Measurements from ENCODE around the gene GLRX. TPM values are rescaled to one million over a fixed set of nuclear protein-coding genes. Genes with fewer than 3 reads are reported as not detected.
"Not testable (repeated sequence)": the region's sequence is repeated elsewhere in the genome, so short reads cannot be mapped to it uniquely, and the experiment has no call there.

The GLRX gene
- total RNA-seq, 8 experiments from 2014 or later: 16.4 to 116 (median 20.2) TPM

DNA sequence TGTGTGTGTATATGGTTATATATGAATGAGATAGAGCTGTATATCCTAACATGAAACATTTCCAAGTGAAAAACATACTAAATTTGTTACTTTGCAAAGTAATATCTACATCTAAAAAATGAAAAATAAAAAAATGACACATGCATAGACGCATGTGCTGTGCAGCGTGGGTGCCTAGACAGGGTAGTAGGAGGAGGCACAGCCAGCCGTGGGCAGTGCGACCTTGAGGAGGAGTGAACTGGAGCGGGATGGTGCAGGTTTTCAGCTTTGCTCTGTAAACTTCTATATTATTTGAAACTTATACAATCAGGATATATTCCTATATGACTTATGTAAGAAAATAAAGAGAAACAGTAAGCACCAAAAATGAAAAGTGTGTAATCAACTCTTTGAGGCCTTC is 15.0 kb upstream of the GLRX start:
- Histone ChIP-seq H3K4me1 (replicated peaks in 1 of 2) (no peaks in the 10 kb centered on the region), H3K27ac (no peak overlapping the region), H3K4me3 (no peak overlapping the region)
- no peak for ATAC-seq (replicated peaks in 6 of 8)
- in situ Hi-C loops (cut with MboI; ENCODE audit: low pct_unique_long_range_greater_than_20kb in 2 of 9, low sequenced_read_pairs in 9 of 9, unreplicated experiment in 9 of 9): loop anchor here in 3 of 9 experiments (25.0 kb wide), 2 partner anchors 175 to 200 kb away; partner anchors contain the start of gene RFESD (in 2 of the 3)
- WGBS, 10 experiments: 75 to 96% (median 91%) methylated on average over 1 to 5 of the region's 5 CpGs; no CpG with 5 or more reads in 2 of the 10 experiments

DNA sequence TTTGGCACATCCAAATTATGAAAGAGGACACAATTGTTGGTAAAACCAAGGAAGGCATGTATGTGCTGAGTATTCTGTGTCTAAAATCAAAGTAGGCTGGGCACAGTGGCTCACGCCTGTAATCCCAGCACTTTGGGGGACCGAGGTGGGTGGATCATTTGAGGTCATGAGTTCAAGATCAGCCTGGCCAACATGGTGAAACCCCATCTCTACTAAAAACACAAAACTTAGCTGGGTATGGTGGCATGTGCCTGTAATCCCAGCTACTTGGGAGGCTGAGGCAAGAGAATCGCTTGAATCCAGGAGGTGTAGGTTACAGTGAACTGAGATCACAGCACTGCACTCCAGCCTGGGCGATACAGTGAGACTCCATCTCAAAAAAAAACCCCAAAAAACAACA is 14.4 kb upstream of the GLRX start:
- H3K4me3 ChIP-seq; ATAC-seq (replicated peaks in 6 of 8); H3K27ac ChIP-seq; H3K4me1 ChIP-seq (replicated peaks in 1 of 2): not testable (repeated sequence)
- 90 to 100% (median 100%) methylated on average over 1 to 4 of the region's 4 CpGs; no CpG with 5 or more reads in 2 of the 10 experiments for WGBS, 10 experiments
- in situ Hi-C loops (cut with MboI; ENCODE audit: low pct_unique_long_range_greater_than_20kb in 2 of 9, low sequenced_read_pairs in 9 of 9, unreplicated experiment in 9 of 9): loop anchor here in 3 of 9 experiments (25.0 kb wide), 2 partner anchors 175 to 200 kb away; partner anchors contain the start of gene RFESD (in 2 of the 3)

DNA sequence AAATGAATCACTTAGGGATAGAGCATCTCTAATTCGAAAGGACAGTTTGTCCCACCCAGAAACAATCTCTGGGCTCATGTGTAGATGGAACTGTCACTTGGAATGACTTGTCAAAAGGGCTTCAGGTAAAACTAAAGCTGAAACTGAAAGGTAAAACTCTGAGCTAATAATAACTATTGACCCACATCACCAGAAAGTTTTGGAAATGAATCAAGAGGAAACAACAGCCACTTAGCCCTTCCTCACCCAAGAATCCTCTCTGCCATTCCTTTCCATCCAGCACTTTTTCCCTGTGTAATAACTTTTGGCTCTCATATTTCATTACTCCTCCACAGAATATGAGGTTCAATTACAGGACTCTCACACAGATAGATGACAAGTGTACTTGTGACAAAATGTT is 14.0 kb upstream of the GLRX start:
- no peak overlapping the region for H3K27ac ChIP-seq
- no peaks in the 10 kb centered on the region for H3K4me1 ChIP-seq (replicated peaks in 1 of 2)
- WGBS, 10 experiments: 75 to 100% (median 88%) methylated on average over 1 of the region's 1 CpG; no CpG with 5 or more reads in 5 of the 10 experiments
- ATAC-seq (replicated peaks in 6 of 8): no peak
- in situ Hi-C loops (cut with MboI; ENCODE audit: low pct_unique_long_range_greater_than_20kb in 2 of 9, low sequenced_read_pairs in 9 of 9, unreplicated experiment in 9 of 9): loop anchor here in 3 of 9 experiments (25.0 kb wide), 2 partner anchors 174 to 199 kb away; partner anchors contain the start of gene RFESD (in 2 of the 3)
- H3K4me3 ChIP-seq: no peak overlapping the region

DNA sequence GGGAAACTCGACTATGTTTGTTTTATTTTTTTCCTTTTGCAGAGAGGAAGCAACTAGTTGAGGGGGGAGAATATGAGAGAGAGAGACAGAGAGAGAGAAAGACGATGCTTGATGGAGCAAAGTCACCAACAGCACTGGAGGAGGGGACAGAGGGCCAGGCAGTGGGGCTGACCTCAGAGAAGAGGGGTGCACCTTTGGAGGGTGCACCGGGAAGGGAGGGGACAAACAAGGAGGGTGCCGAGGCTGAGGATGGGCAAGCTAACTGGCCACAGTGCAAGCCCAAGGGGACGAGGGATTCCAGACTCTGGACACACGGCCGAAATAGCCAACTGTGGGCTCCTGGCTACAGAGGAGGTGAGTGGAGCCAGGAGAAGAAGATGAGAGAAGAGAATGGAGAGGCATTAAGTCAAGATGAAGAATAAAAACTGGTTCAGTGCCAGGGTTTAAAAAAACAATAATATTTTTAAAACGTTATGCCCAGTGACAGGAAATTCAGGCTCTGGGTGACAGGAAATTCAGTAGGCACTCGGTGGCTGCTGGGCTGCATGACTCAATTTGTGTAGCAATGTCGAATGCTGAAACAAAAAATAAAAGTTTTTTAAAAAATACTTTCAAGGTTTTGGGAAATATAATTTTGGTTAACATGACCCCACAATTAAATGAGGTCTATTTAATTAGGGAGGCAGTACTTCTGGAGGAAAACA is 13.3 kb upstream of the GLRX start:
- H3K4me3 ChIP-seq: no peak overlapping the region
- 15 to 94% (median 74%) methylated on average over 1 to 9 of the region's 10 CpGs for WGBS, 10 experiments
- in situ Hi-C loops (cut with MboI; ENCODE audit: low pct_unique_long_range_greater_than_20kb in 2 of 9, low sequenced_read_pairs in 9 of 9, unreplicated experiment in 9 of 9): loop anchor here in 3 of 9 experiments (25.0 kb wide), 2 partner anchors 174 to 199 kb away; partner anchors contain the start of gene RFESD (in 2 of the 3)
- ATAC-seq (replicated peaks in 6 of 8): no peak
- H3K4me1 ChIP-seq (replicated peaks in 1 of 2): no peaks in the 10 kb centered on the region
- no peak overlapping the region for H3K27ac ChIP-seq

DNA sequence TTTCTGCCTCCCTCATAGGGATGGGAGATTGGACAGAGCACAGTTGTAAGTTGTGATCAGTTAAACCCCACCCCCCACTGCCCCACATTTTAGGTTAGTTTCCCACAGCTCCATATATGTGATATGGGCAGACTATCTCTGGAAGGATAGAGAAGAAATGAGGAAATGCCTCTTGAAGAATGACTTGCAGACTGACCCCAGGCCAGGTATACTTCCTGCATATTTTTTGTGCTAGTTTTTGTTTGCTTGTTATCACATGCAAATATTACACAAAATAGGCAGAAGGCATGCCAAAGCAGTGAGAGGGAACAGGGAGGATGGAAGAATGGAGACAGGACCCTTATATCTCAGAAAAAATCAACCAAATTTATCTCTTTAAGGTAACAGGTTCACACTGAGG is 10.1 kb upstream of the GLRX start:
- ATAC-seq (replicated peaks in 6 of 8): no peak
- no peaks in the 10 kb centered on the region for H3K4me1 ChIP-seq (replicated peaks in 1 of 2)
- in situ Hi-C loops (cut with MboI; ENCODE audit: low pct_unique_long_range_greater_than_20kb in 2 of 9, low sequenced_read_pairs in 9 of 9, unreplicated experiment in 9 of 9): loop anchor here in 3 of 9 experiments (25.0 kb wide), 2 partner anchors 170 to 195 kb away; partner anchors contain the start of gene RFESD (in 2 of the 3)
- no peak overlapping the region for H3K27ac ChIP-seq
- H3K4me3 ChIP-seq: no peak overlapping the region

DNA sequence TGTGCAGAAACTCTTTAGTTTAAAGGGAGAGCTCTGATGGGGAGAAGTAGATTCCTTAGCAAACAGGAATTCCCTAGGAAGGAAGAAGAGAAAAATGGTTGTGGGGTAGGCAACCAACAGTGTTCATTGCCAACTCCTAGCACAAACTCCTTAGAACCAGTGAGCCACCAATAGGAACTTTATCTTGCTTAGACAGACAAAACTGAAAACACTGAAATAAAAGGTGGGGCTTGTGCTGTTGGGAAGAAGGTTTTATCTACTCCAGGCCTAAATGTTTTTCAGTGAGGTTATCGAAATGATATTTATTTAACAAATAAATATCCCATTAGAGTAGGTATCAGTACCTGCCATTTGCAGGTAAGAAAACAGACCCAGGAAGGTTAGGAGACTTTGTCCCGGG is 7.7 kb upstream of the GLRX start:
- no peak for ATAC-seq (replicated peaks in 6 of 8)
- Histone ChIP-seq H3K4me3 (no peak overlapping the region), H3K4me1 (replicated peaks in 1 of 2) (no peaks in the 10 kb centered on the region), H3K27ac (no peak overlapping the region)
- 50 to 100% (median 83%) methylated on average over 1 to 2 of the region's 2 CpGs; no CpG with 5 or more reads in 1 of the 10 experiments for WGBS, 10 experiments
- in situ Hi-C loops (cut with MboI; ENCODE audit: low pct_unique_long_range_greater_than_20kb in 2 of 9, low sequenced_read_pairs in 9 of 9, unreplicated experiment in 9 of 9): loop anchor here in 3 of 9 experiments (25.0 kb wide), 2 partner anchors 168 to 193 kb away; partner anchors contain the start of gene RFESD (in 2 of the 3)

DNA sequence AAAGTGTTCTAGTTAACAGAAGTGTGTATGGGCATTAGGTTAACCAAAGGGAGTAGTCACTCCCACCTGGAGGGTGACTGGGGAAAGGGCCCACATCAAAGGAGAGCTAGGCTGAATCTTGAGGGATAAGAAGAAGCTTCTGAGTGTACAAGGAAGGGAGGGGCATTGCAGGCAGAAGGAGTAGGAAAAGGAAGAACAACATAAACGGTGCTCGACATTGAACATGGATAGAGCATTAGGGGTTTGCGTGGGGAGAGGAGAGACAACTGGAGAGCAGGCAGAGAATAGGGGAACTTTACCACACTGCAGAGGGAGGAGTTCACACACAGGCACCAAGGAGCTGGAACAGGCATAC is 5.3 kb upstream of the GLRX start:
- no peak overlapping the region for H3K4me3 ChIP-seq
- no peak for ATAC-seq (replicated peaks in 6 of 8)
- in situ Hi-C loops (cut with MboI; ENCODE audit: low pct_unique_long_range_greater_than_20kb in 2 of 9, low sequenced_read_pairs in 9 of 9, unreplicated experiment in 9 of 9): loop anchor here in 3 of 9 experiments (25.0 kb wide), 2 partner anchors 166 to 191 kb away; partner anchors contain the start of gene RFESD (in 2 of the 3)
- 60 to 100% (median 89%) methylated on average over 1 to 3 of the region's 3 CpGs; no CpG with 5 or more reads in 2 of the 10 experiments for WGBS, 10 experiments
- peaks cover 4 to 5% of the 10 kb centered on the region in 2 donors for H3K4me1 ChIP-seq (replicated peaks in 1 of 2)
- H3K27ac ChIP-seq: no peak overlapping the region

DNA sequence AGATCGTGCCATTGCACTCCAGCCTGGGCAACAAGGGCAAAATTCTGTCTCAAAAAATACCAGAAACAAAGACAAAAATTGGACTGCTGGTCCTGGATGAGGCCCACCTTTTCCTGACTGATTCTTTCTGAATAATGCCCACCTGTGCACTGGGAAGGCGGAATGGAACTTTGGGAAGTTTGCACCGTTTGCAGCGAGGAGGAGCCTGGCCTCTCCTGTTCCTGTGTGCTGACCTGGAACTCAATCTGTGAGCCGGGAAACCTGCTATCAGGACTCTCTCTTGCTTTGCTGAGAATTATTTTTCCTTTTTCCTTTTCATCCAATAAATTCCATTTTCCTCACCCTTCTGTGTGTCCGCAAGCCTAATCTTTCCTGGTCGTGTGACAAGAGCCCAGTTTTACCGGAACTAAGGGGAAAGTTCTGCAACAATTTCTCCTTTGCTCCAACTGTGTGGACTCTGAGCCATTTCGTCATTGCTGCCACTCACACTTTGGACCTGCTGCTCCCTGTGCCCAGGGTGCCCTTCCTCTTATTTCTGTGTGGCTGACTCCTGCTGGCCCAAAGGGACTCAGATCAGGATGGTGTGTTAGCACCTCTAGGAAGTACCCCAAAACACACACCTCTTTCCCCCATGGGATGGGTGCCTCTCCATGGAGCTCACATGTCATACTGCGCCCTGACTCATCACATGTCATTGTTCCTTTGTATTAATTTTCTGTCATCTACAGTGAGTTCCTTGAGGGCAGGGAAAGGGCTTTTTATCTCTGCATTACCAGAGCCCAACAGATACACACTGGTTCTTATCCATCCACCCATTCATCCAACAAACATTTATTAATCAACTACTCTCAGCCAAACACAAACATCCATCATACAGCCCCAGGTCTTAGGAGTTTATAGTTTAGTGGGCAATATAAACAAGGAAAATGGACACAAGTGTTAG is 4.7 kb upstream of the GLRX start:
- WGBS, 10 experiments: 40 to 95% (median 87%) methylated on average over 1 to 7 of the region's 10 CpGs; no CpG with 5 or more reads in 2 of the 10 experiments
- no peak overlapping the region for H3K27ac ChIP-seq
- H3K4me1 ChIP-seq (replicated peaks in 1 of 2): peaks cover 5 to 7% of the 10 kb centered on the region in 2 donors
- H3K4me3 ChIP-seq: no peak overlapping the region
- in situ Hi-C loops (cut with MboI; ENCODE audit: low pct_unique_long_range_greater_than_20kb in 2 of 9, low sequenced_read_pairs in 9 of 9, unreplicated experiment in 9 of 9): loop anchor here in 3 of 9 experiments (25.0 kb wide), 2 partner anchors 165 to 190 kb away; partner anchors contain the start of gene RFESD (in 2 of the 3)
- ATAC-seq (replicated peaks in 6 of 8): no peak

DNA sequence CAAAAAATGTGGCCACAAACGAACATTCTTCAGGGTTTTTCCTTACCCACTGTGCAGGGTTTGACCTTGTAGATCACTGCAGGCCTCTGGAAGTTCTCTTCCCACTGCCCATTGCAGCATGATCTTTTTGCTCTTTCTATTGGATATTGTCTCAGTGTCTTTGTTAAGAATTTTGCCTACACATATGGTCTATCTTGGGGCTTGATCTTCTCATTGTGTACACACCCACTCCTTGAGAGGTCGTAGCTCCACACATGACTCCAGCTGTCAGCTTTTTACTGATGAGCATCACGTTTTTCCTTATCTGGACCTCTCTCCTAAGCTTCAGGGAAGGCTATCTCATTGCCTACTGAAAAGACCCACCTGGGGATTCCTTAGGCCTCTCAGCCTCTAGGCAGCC is 3.0 kb upstream of the GLRX start:
- in situ Hi-C loops (cut with MboI; ENCODE audit: low pct_unique_long_range_greater_than_20kb in 2 of 9, low sequenced_read_pairs in 9 of 9, unreplicated experiment in 9 of 9): loop anchor here in 3 of 9 experiments (25.0 kb wide), 2 partner anchors 163 to 188 kb away; partner anchors contain the start of gene RFESD (in 2 of the 3)
- H3K27ac ChIP-seq: no peak overlapping the region
- ATAC-seq (replicated peaks in 6 of 8): no peak
- peaks cover 11 to 13% of the 10 kb centered on the region in 2 donors for H3K4me1 ChIP-seq (replicated peaks in 1 of 2)
- H3K4me3 ChIP-seq: no peak overlapping the region
- WGBS, 10 experiments: 27 to 83% (median 60%) methylated on average over 1 to 3 of the region's 3 CpGs; no CpG with 5 or more reads in 1 of the 10 experiments

DNA sequence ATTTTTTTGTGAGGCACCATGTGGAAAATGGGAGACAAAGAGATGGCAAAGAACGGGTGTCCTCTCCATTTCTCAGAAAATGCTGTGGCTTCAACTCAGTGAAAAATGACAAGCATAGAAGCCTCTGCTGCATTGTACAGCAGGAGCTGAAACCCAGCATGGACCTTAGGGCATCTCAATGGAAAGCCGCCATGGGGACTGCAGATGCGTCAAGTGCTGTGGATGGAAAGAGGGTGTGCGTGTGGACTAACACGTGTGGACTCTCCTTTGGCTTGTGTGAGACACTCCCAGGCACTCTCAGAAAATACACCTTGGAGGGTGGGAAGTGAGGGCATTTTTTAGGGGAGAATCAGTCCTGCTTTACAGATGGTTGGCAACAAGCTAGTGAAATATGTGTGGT is 2.2 kb upstream of the GLRX start:
- no peak for ATAC-seq (replicated peaks in 6 of 8)
- peaks cover 11 to 13% of the 10 kb centered on the region in 2 donors for H3K4me1 ChIP-seq (replicated peaks in 1 of 2)
- no peak overlapping the region for H3K4me3 ChIP-seq
- in situ Hi-C loops (cut with MboI; ENCODE audit: low pct_unique_long_range_greater_than_20kb in 2 of 9, low sequenced_read_pairs in 9 of 9, unreplicated experiment in 9 of 9): loop anchor here in 3 of 9 experiments (25.0 kb wide), 2 partner anchors 162 to 187 kb away; partner anchors contain the start of gene RFESD (in 2 of the 3)
- H3K27ac ChIP-seq: no peak overlapping the region
- WGBS, 10 experiments: 40 to 93% (median 79%) methylated on average over 1 to 5 of the region's 5 CpGs; no CpG with 5 or more reads in 3 of the 10 experiments

DNA sequence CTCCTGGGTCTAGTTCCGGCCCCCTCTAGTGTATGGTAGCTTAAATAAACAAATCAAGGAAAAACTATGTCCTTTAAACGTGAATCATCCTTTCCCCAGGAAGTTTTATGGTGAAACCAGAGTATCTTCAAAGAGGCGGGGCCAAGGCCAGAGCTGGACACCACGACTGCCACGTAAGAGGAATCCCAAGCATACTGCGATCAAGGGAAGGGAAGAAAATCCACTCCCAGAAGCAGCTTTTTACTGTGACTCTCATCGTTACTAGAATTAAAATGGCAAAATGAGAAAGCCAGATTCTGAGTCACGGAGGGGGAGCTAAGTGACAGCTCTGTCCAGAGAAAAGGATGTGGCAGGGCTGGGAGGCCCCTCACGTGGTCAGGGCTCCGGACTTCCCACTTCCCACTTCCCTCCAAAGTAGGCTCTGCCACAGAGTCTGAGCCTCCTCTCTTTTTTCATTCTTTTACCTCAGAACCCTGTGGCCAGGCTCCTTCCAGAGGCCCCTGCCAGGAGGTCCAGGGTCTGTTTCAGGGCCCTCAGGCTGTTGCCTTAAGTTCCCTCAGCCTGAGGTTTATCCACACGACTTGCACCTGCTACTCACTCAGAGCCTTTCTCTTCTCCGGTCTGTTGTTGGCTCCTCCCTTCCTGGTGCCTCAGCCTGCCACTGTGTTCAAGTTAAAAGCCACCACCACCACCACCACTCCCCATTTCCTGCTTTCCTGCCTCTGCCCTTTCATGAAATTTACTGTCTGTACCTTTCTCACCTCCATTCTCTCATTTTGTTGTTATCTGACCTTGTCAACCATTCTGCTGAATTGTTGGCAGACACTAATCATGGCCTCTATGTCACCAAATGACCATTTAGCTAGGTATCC is 1.4 kb upstream of the GLRX start:
- H3K4me3 ChIP-seq: no peak overlapping the region
- H3K27ac ChIP-seq: no peak overlapping the region
- ATAC-seq (replicated peaks in 6 of 8): peak in 7 of 8 experiments; percentile 6 to 60 (median 34)
- 0 to 75% (median 47%) methylated on average over 1 to 11 of the region's 12 CpGs; no CpG with 5 or more reads in 1 of the 10 experiments for WGBS, 10 experiments
- peaks cover 11 to 13% of the 10 kb centered on the region in 2 donors for H3K4me1 ChIP-seq (replicated peaks in 1 of 2)
- in situ Hi-C loops (cut with MboI; ENCODE audit: low pct_unique_long_range_greater_than_20kb in 2 of 9, low sequenced_read_pairs in 9 of 9, unreplicated experiment in 9 of 9): no loop called here

Measured in motor neuron (in vitro differentiated cells).